ENCODE data around the gene SPTBN4.

SPTBN4 gene

GRCh38 chr19:40492274-40492673 lies 25.5 kb downstream of the SPTBN4 start:
- Histone ChIP-seq H4K8ac (ENCODE audit: low read depth, low read length) (no peak overlapping the region), H3K79me1 (ENCODE audit: low read length) (no peaks in the 10 kb centered on the region), H3K4ac (ENCODE audit: low read depth, low read length) (no peak overlapping the region), H3K36me3 (ENCODE audit: control insufficient read depth in 1 of 2, insufficient read depth in 2 of 2, low read length in 2 of 2) (no peaks in the 10 kb centered on the region), H3K9me3 (ENCODE audit: insufficient read depth, low read depth, low read length) (peaks cover 10% of the 10 kb centered on the region), H3K9ac (ENCODE audit: low read length) (no peak overlapping the region), H2BK120ac (ENCODE audit: insufficient read depth, low read length, poor library complexity) (no peak overlapping the region), H2AFZ (ENCODE audit: insufficient read depth, low read length, poor library complexity) (no peak overlapping the region), H3K79me2 (ENCODE audit: control insufficient read depth, insufficient read depth, low read length, poor library complexity) (no peaks in the 10 kb centered on the region), H3K18ac (ENCODE audit: low read length) (no peak overlapping the region), H2AK5ac (ENCODE audit: low read length) (no peak overlapping the region), H3K23ac (ENCODE audit: low read length) (no peak overlapping the region), H3K4me3 (ENCODE audit: low read depth, low read length) (no peak overlapping the region), H4K12ac (ENCODE audit: low read depth, low read length) (no peak overlapping the region), H3K4me1 (ENCODE audit: control insufficient read depth in 1 of 2, insufficient read depth in 2 of 2, low read length in 2 of 2) (no peaks in the 10 kb centered on the region), H3K14ac (ENCODE audit: low read length) (no peak overlapping the region), H2BK12ac (ENCODE audit: low read length) (no peak overlapping the region), H3K27me3 (ENCODE audit: insufficient read depth, low read length) (peaks cover 2% of the 10 kb centered on the region), H3K27ac (ENCODE audit: low read depth, low read length) (no peak overlapping the region), H2BK5ac (ENCODE audit: low read depth, low read length, poor library complexity) (no peak overlapping the region), H3K4me2 (ENCODE audit: low read length) (no peak overlapping the region), H4K91ac (ENCODE audit: low read depth, low read length) (no peak overlapping the region)
- no CpG with 5 or more reads among the region's 3 CpGs for WGBS (ENCODE audit: extremely low coverage, insufficient coverage, insufficient read length)
- DNase-seq, result no peak

GRCh38 chr19:40493778-40494177 lies 27.0 kb downstream of the SPTBN4 start:
- Histone ChIP-seq H4K12ac (ENCODE audit: low read depth, low read length) (no peak overlapping the region), H3K14ac (ENCODE audit: low read length) (no peak overlapping the region), H3K4me2 (ENCODE audit: low read length) (no peak overlapping the region), H3K18ac (ENCODE audit: low read length) (no peak overlapping the region), H3K4me3 (ENCODE audit: low read depth, low read length) (no peak overlapping the region), H3K9me3 (ENCODE audit: insufficient read depth, low read depth, low read length) (peaks cover 10% of the 10 kb centered on the region), H3K4ac (ENCODE audit: low read depth, low read length) (no peak overlapping the region), H3K79me1 (ENCODE audit: low read length) (no peaks in the 10 kb centered on the region), H3K27ac (ENCODE audit: low read depth, low read length) (no peak overlapping the region), H2BK12ac (ENCODE audit: low read length) (no peak overlapping the region), H3K9ac (ENCODE audit: low read length) (no peak overlapping the region), H2AFZ (ENCODE audit: insufficient read depth, low read length, poor library complexity) (no peak overlapping the region), H3K4me1 (ENCODE audit: control insufficient read depth in 1 of 2, insufficient read depth in 2 of 2, low read length in 2 of 2) (no peaks in the 10 kb centered on the region), H4K91ac (ENCODE audit: low read depth, low read length) (no peak overlapping the region), H3K36me3 (ENCODE audit: control insufficient read depth in 1 of 2, insufficient read depth in 2 of 2, low read length in 2 of 2) (no peaks in the 10 kb centered on the region), H3K23ac (ENCODE audit: low read length) (no peak overlapping the region), H4K8ac (ENCODE audit: low read depth, low read length) (no peak overlapping the region), H2BK120ac (ENCODE audit: insufficient read depth, low read length, poor library complexity) (no peak overlapping the region), H3K27me3 (ENCODE audit: insufficient read depth, low read length) (peaks cover 2% of the 10 kb centered on the region), H2AK5ac (ENCODE audit: low read length) (no peak overlapping the region), H2BK5ac (ENCODE audit: low read depth, low read length, poor library complexity) (no peak overlapping the region), H3K79me2 (ENCODE audit: control insufficient read depth, insufficient read depth, low read length, poor library complexity) (no peaks in the 10 kb centered on the region)
- WGBS (ENCODE audit: extremely low coverage, insufficient coverage, insufficient read length), result no CpG with 5 or more reads among the region's 4 CpGs
- no peak for DNase-seq

- H3K9ac ChIP-seq (ENCODE audit: low read length), result no peak overlapping the region
- 100% methylated on average over 1 of the region's 1 CpG for WGBS (ENCODE audit: extremely low coverage, insufficient coverage, insufficient read length)
- H3K27me3 ChIP-seq (ENCODE audit: insufficient read depth, low read length), result peaks cover 2% of the 10 kb centered on the region
Observed at GRCh38 chr19:40494191-40494838, 27.5 kb downstream of the SPTBN4 start.

GRCh38 chr19:40497214-40497613 lies 30.4 kb downstream of the SPTBN4 start:
- H4K12ac ChIP-seq (ENCODE audit: low read depth, low read length), result no peak overlapping the region
- H3K79me2 ChIP-seq (ENCODE audit: control insufficient read depth, insufficient read depth, low read length, poor library complexity), result no peaks in the 10 kb centered on the region
- no peak overlapping the region for H2BK5ac ChIP-seq (ENCODE audit: low read depth, low read length, poor library complexity)
- H3K79me1 ChIP-seq (ENCODE audit: low read length), result no peaks in the 10 kb centered on the region
- H3K9me3 ChIP-seq (ENCODE audit: insufficient read depth, low read depth, low read length), result peaks cover 4% of the 10 kb centered on the region
- no peak overlapping the region for H3K27ac ChIP-seq (ENCODE audit: low read depth, low read length)
- no peak overlapping the region for H3K9ac ChIP-seq (ENCODE audit: low read length)
- no peak overlapping the region for H2AFZ ChIP-seq (ENCODE audit: insufficient read depth, low read length, poor library complexity)
- peaks cover under 1% of the 10 kb centered on the region for H3K27me3 ChIP-seq (ENCODE audit: insufficient read depth, low read length)
- no peaks in the 10 kb centered on the region for H3K36me3 ChIP-seq (ENCODE audit: control insufficient read depth in 1 of 2, insufficient read depth in 2 of 2, low read length in 2 of 2)
- H3K23ac ChIP-seq (ENCODE audit: low read length), result no peak overlapping the region
- no peak overlapping the region for H4K91ac ChIP-seq (ENCODE audit: low read depth, low read length)
- DNase-seq, result no peak
- no peak overlapping the region for H2BK120ac ChIP-seq (ENCODE audit: insufficient read depth, low read length, poor library complexity)
- no peak overlapping the region for H3K18ac ChIP-seq (ENCODE audit: low read length)
- H2AK5ac ChIP-seq (ENCODE audit: low read length), result no peak overlapping the region
- H3K4me3 ChIP-seq (ENCODE audit: low read depth, low read length), result no peak overlapping the region
- no peaks in the 10 kb centered on the region for H3K4me1 ChIP-seq (ENCODE audit: control insufficient read depth in 1 of 2, insufficient read depth in 2 of 2, low read length in 2 of 2)
- H3K4ac ChIP-seq (ENCODE audit: low read depth, low read length), result no peak overlapping the region
- no peak overlapping the region for H2BK12ac ChIP-seq (ENCODE audit: low read length)
- WGBS (ENCODE audit: extremely low coverage, insufficient coverage, insufficient read length), result no CpG with 5 or more reads among the region's 12 CpGs
- no peak overlapping the region for H4K8ac ChIP-seq (ENCODE audit: low read depth, low read length)
- H3K4me2 ChIP-seq (ENCODE audit: low read length), result no peak overlapping the region
- H3K14ac ChIP-seq (ENCODE audit: low read length), result no peak overlapping the region

More at GRCh38 chr19:40494191-40494838, 27.5 kb downstream of the SPTBN4 start:
- no peak overlapping the region for H2BK12ac ChIP-seq (ENCODE audit: low read length)
- no peak overlapping the region for H3K18ac ChIP-seq (ENCODE audit: low read length)
- no peaks in the 10 kb centered on the region for H3K4me1 ChIP-seq (ENCODE audit: control insufficient read depth in 1 of 2, insufficient read depth in 2 of 2, low read length in 2 of 2)
- H2AFZ ChIP-seq (ENCODE audit: insufficient read depth, low read length, poor library complexity), result no peak overlapping the region
- H3K23ac ChIP-seq (ENCODE audit: low read length), result no peak overlapping the region
- no peak overlapping the region for H3K27ac ChIP-seq (ENCODE audit: low read depth, low read length)
- H3K4me2 ChIP-seq (ENCODE audit: low read length), result no peak overlapping the region
- no peaks in the 10 kb centered on the region for H3K79me2 ChIP-seq (ENCODE audit: control insufficient read depth, insufficient read depth, low read length, poor library complexity)
- H3K79me1 ChIP-seq (ENCODE audit: low read length), result no peaks in the 10 kb centered on the region
- no peak overlapping the region for H4K8ac ChIP-seq (ENCODE audit: low read depth, low read length)
- H3K36me3 ChIP-seq (ENCODE audit: control insufficient read depth in 1 of 2, insufficient read depth in 2 of 2, low read length in 2 of 2), result no peaks in the 10 kb centered on the region
- no peak overlapping the region for H2BK5ac ChIP-seq (ENCODE audit: low read depth, low read length, poor library complexity)
- H2BK120ac ChIP-seq (ENCODE audit: insufficient read depth, low read length, poor library complexity), result no peak overlapping the region
- no peak overlapping the region for H3K4me3 ChIP-seq (ENCODE audit: low read depth, low read length)
- no peak overlapping the region for H4K91ac ChIP-seq (ENCODE audit: low read depth, low read length)
- no peak overlapping the region for H3K14ac ChIP-seq (ENCODE audit: low read length)
- no peak overlapping the region for H2AK5ac ChIP-seq (ENCODE audit: low read length)
- no peak for DNase-seq
- H3K9me3 ChIP-seq (ENCODE audit: insufficient read depth, low read depth, low read length), result peaks cover 9% of the 10 kb centered on the region
- H4K12ac ChIP-seq (ENCODE audit: low read depth, low read length), result no peak overlapping the region
- no peak overlapping the region for H3K4ac ChIP-seq (ENCODE audit: low read depth, low read length)

All from trophoblast cell (in vitro differentiated cells and primary cell).